HG03565 (cell line): ENCODE measurements around the gene TIGD7.
A peak's percentile ranks its signal among the peaks of the same experiment; 100 is the strongest.
"Not testable (repeated sequence)": the region's sequence is repeated elsewhere in the genome, so short reads cannot be mapped to it uniquely, and the experiment has no call there.

Experiments used
- ATAC-seq: cut with Tn5 transposase; IDR thresholded peaks from one replicate; pipeline ENCODE4 v1.9.1; 2021; ENCODE audit warnings: mild to moderate bottlenecking, moderate library complexity; ENCODE audit not compliant: unreplicated experiment

Gene TIGD7

GRCh38 chr16:3282730-3283542, 22.3 kb downstream of the TIGD7 start, which contains the start of gene ZNF263:
Gene ZNF263, plus strand, starts transcription at chr16:3283491. Its CDS starts 328 bp downstream, at chr16:3283819.
- ATAC-seq: peak; percentile 73

- ATAC-seq: peak; percentile 5
These were observed 23.0 kb downstream of the TIGD7 start for GRCh38 chr16:3282103-3282729.

- no peak for ATAC-seq
These were observed 23.9 kb downstream of the TIGD7 start for GRCh38 chr16:3281222-3281820.

- ATAC-seq: no peak
These were observed 28.6 kb downstream of the TIGD7 start for GRCh38 chr16:3276679-3277078.

- no peak for ATAC-seq
These were observed 30.3 kb downstream of the TIGD7 start for GRCh38 chr16:3274947-3275346.

GRCh38 chr16:3274490-3274889, 30.7 kb downstream of the TIGD7 start:
- no peak for ATAC-seq

GRCh38 chr16:3271281-3271680, 33.9 kb downstream of the TIGD7 start:
- ATAC-seq: not testable (repeated sequence)

GRCh38 chr16:3270718-3271117, 34.5 kb downstream of the TIGD7 start:
- not testable (repeated sequence) for ATAC-seq

DNA sequence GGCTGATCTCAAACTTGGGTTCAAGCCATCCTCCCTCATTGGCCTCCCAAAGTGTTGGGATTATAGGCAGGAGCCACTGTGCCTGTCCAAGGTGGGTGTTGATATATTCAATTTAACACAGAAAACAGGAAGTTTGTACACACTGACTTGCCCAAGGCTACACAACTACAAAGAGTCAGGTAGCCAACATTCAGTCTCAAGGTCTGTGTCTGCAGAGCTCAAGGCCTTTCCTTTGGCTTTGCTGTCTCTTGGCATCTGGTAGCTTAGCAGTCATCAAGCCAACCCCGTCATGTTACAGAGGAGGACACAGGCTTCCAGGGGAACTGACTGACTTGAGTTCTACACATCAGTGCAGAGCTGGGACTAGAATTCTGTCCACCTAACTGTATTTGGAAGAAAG, 36.9 kb downstream of the TIGD7 start:
- no peak for ATAC-seq

- no peak for ATAC-seq
These were observed 38.2 kb downstream of the TIGD7 start for GRCh38 chr16:3266873-3267537.

GRCh38 chr16:3264137-3265036, 40.8 kb downstream of the TIGD7 start:
- peak; percentile 70 for ATAC-seq

GRCh38 chr16:3262517-3262916, 42.7 kb downstream of the TIGD7 start:
- no peak for ATAC-seq

GRCh38 chr16:3259836-3260235, 45.4 kb downstream of the TIGD7 start:
- ATAC-seq: no peak

DNA sequence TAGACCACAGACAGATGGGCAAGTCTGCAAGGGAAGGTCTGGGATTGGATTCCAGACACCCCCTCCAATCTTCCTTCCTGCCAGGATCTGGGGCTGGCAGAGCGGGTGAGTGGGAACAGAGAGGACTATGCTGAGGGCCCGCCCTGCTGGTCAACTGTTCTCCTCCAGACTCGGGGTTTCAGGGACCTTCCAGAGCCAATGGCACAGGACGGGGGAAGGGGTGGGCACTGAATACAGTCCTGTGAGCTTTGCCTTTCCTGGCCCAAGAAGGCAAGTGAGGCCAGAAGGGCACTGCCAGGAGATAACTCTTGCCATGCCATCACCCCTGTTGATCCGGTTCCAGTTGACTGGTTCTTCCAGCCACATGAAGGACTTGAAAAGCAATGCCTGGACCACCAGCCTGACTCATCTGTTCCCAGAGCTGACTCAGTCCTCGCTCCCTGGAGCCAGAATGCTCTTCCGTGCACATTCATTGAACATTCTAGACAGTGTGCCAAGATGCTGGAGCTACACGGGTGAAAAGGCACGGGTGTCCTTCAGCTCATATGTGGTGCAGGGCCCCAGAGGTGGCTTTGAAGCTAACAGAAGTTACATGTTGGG, 48.3 kb downstream of the TIGD7 start:
- ATAC-seq: no peak

DNA sequence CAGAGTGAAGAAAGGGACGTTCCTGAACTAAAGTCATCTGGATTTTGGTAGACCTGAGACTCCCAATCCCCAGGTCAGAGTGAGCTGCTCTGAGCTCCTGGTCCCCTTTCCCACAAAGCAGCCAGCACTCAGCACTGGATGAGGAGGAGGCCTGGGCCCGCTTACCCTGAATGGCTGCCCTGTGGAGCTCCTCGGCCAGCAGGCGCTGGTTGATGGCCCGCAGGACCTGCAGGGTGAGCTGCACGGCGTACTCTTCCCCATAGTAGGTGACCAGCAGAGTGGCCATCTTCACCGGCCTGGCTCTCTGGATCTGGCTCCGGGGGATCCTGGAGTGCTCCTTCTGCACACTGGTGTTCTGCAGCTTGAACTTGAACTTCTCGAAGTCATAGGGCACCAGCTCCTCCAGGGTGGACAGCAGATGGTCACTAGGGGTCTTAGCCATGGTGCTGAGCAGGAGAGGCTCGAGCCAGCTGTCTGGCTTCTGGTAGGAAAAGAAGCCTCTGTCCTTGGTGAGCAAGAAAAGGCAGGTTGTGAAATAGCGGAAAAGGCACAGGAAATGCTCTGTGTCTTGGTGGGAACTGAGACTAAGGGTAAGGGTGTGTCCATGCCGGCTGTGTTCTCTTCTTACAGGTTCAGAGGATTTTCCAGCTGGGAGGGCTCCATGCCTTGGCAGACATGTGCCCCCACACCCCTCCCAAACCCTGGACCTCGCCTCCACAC, 48.9 kb downstream of the TIGD7 start, which contains the start of gene MEFV:
MEFV (minus strand) TSS at position 488 of the 720 bp plus-strand sequence; CDS start at position 442, 46 bp downstream.
- ATAC-seq: no peak

GRCh38 chr16:3254309-3254708, 50.9 kb downstream of the TIGD7 start:
- no peak for ATAC-seq

- no peak for ATAC-seq
These were observed 52.3 kb downstream of the TIGD7 start for GRCh38 chr16:3252967-3253366.

DNA sequence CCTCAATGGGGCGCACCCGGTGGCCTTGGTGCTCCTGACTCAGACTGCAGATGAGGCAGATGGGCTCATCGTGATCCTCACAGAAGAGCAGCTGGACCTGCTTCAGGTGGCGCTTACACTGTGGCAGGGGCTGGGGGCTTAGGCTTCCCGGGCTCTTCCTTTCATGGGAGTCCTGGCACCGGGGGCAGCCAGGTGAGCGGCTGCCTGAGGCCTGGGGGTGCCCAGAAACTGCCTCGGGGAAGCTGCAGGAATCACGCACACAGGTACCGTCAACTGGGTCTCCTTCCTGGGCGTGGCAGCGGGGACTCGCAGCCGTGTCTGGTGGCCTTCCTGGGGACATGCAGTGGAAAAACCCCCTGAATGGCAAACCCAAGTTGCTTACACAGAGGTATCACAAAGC, 55.8 kb downstream of the TIGD7 start:
- no peak for ATAC-seq

DNA sequence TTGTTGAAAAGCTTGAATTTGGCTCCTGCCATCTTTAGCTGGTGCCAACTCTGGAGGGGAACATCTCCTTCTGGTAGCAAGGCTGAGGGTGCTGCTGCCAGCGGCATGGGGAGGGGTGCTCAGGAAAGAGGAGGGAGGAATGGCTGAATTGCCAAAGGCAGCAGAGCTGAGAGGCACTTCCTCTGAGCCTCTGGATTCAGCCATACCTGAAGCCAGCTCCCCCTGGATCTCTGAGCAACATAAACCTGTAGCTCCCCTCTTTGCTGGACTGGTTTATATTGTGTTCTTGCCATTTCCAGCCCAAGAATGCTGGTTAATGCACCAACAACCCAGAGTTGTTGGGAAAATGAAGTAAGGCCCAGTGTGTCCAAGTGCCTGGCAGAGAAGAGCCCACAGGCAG, 56.2 kb downstream of the TIGD7 start:
- ATAC-seq: no peak
